Mucosa of rectum (tissue), 2 donors: ENCODE results near the gene MZF1.

Experiments used
- H3K27ac ChIP-seq, 2 donors: one replicate each; pipeline ENCODE4 v1.7.0; 2013; ENCODE audit warnings: inconsistent platforms in 2 of 2, low read depth in 2 of 2, low read length in 2 of 2
- H3K27me3 ChIP-seq, 2 donors: one replicate each; pipeline ENCODE4 v1.7.0; 2013; ENCODE audit warnings: low read length in 2 of 2; ENCODE audit not compliant: control insufficient read depth in 2 of 2, insufficient read depth in 2 of 2
- H3K36me3 ChIP-seq, 2 donors: one replicate each; pipeline ENCODE4 v1.7.0; 2013; ENCODE audit warnings: low read length in 2 of 2; ENCODE audit not compliant: control insufficient read depth in 2 of 2, insufficient read depth in 2 of 2
- H3K4me1 ChIP-seq, 2 donors: one replicate each; pipeline ENCODE4 v1.7.0; 2013; ENCODE audit warnings: low read length in 2 of 2, mild to moderate bottlenecking in 1 of 2; ENCODE audit not compliant: control insufficient read depth in 2 of 2, insufficient read depth in 2 of 2
- H3K4me3 ChIP-seq, 2 donors: one replicate each; pipeline ENCODE4 v1.7.0; 2013; ENCODE audit warnings: low read length in 2 of 2
- H3K9ac ChIP-seq, 2 donors: one replicate each; pipeline ENCODE4 v1.7.0; 2013; ENCODE audit warnings: low read length in 2 of 2, low read depth in 1 of 2, mild to moderate bottlenecking in 1 of 2
- H3K9me3 ChIP-seq, 2 donors: one replicate each; pipeline ENCODE4 v1.7.0; 2013; ENCODE audit warnings: low read length in 2 of 2; ENCODE audit not compliant: control insufficient read depth in 2 of 2
- donor health status: healthy.
- donor health status: Normal muscosa, but diverticular disease.

MZF1 gene

GRCh38 chr19:58536852-58537798 is 36.0 kb downstream of the MZF1 start:
- H3K4me3 ChIP-seq: no peak overlapping the region
- peaks cover 0 to 5% of the 10 kb centered on the region in 2 donors for H3K4me1 ChIP-seq
- H3K9me3 ChIP-seq: no peaks in the 10 kb centered on the region
- no peaks in the 10 kb centered on the region for H3K36me3 ChIP-seq
- no peak overlapping the region for H3K27ac ChIP-seq
- H3K27me3 ChIP-seq: peaks cover 6 to 7% of the 10 kb centered on the region in 2 donors
- no peak overlapping the region for H3K9ac ChIP-seq

GRCh38 chr19:58535857-58536256 is 37.3 kb downstream of the MZF1 start:
- Histone ChIP-seq H3K4me1 (peaks cover 0 to 5% of the 10 kb centered on the region in 2 donors), H3K36me3 (no peaks in the 10 kb centered on the region), H3K27me3 (peaks cover 6 to 7% of the 10 kb centered on the region in 2 donors), H3K9me3 (no peaks in the 10 kb centered on the region), H3K9ac (no peak overlapping the region), H3K27ac (no peak overlapping the region), H3K4me3 (no peak overlapping the region)

GRCh38 chr19:58531034-58531840 is 41.9 kb downstream of the MZF1 start:
- Histone ChIP-seq H3K27me3 (no peaks in the 10 kb centered on the region), H3K4me3 (no peak overlapping the region), H3K4me1 (no peaks in the 10 kb centered on the region), H3K27ac (no peak overlapping the region), H3K36me3 (no peaks in the 10 kb centered on the region), H3K9ac (no peak overlapping the region), H3K9me3 (no peaks in the 10 kb centered on the region)

- H3K9ac ChIP-seq: no peak overlapping the region
- no peak overlapping the region for H3K27ac ChIP-seq
- H3K4me1 ChIP-seq: no peaks in the 10 kb centered on the region
- no peaks in the 10 kb centered on the region for H3K36me3 ChIP-seq
- H3K9me3 ChIP-seq: no peaks in the 10 kb centered on the region
- no peak overlapping the region for H3K4me3 ChIP-seq
- H3K27me3 ChIP-seq: no peaks in the 10 kb centered on the region
Measured at GRCh38 chr19:58529405-58529804, 43.7 kb downstream of the MZF1 start.

- Histone ChIP-seq H3K9me3 (no peaks in the 10 kb centered on the region), H3K27me3 (no peaks in the 10 kb centered on the region), H3K9ac (no peak overlapping the region), H3K4me3 (no peak overlapping the region), H3K27ac (no peak overlapping the region), H3K36me3 (peaks cover 0 to under 1% of the 10 kb centered on the region in 2 donors), H3K4me1 (peaks cover 19 to 21% of the 10 kb centered on the region in 2 donors)
Measured at GRCh38 chr19:58522709-58523108, 50.4 kb downstream of the MZF1 start.

- no peaks in the 10 kb centered on the region for H3K27me3 ChIP-seq
- H3K9ac ChIP-seq: peak overlapping the region in 1 of 2 donors; percentile 0
Measured at GRCh38 chr19:58521651-58522050, 51.5 kb downstream of the MZF1 start.

GRCh38 chr19:58520257-58520599 is 52.9 kb downstream of the MZF1 start:
- Histone ChIP-seq H3K27me3 (no peaks in the 10 kb centered on the region), H3K27ac (peak overlapping the region; percentile 98), H3K9me3 (no peaks in the 10 kb centered on the region), H3K4me1 (peaks cover 24 to 25% of the 10 kb centered on the region in 2 donors), H3K4me3 (peak overlapping the region; percentile 90 to 94), H3K36me3 (peaks cover 11 to 13% of the 10 kb centered on the region in 2 donors), H3K9ac (peak overlapping the region; percentile 87 to 90)

More at GRCh38 chr19:58521651-58522050, 51.5 kb downstream of the MZF1 start:
- no peaks in the 10 kb centered on the region for H3K9me3 ChIP-seq
- peak overlapping the region in 1 of 2 donors; percentile 32 for H3K27ac ChIP-seq
- H3K4me3 ChIP-seq: no peak overlapping the region
- H3K4me1 ChIP-seq: peaks cover 24 to 25% of the 10 kb centered on the region in 2 donors
- peaks cover 4 to 9% of the 10 kb centered on the region in 2 donors for H3K36me3 ChIP-seq

GRCh38 chr19:58519355-58520256 is 53.5 kb downstream of the MZF1 start, which contains the start of gene ZBTB45:
TSS of gene ZBTB45 (minus strand) at chr19:58519810. CDS start at chr19:58517673, 2,137 bp downstream.
- H3K36me3 ChIP-seq: peaks cover 11 to 13% of the 10 kb centered on the region in 2 donors
- H3K27me3 ChIP-seq: no peaks in the 10 kb centered on the region
- H3K9ac ChIP-seq: peak within 1 kb of the TSS; percentile 87 to 90
- peak within 1 kb of the TSS; percentile 98 for H3K27ac ChIP-seq
- peaks cover 25 to 27% of the 10 kb centered on the region in 2 donors for H3K4me1 ChIP-seq
- no peaks in the 10 kb centered on the region for H3K9me3 ChIP-seq
- H3K4me3 ChIP-seq: peak within 1 kb of the TSS; percentile 90 to 94

- Histone ChIP-seq H3K9ac (peak overlapping the region; percentile 87 to 90), H3K27me3 (no peaks in the 10 kb centered on the region), H3K27ac (peak overlapping the region; percentile 98), H3K4me1 (peaks cover 29 to 30% of the 10 kb centered on the region in 2 donors), H3K4me3 (peak overlapping the region; percentile 90 to 94), H3K9me3 (no peaks in the 10 kb centered on the region), H3K36me3 (peaks cover 11 to 13% of the 10 kb centered on the region in 2 donors)
Measured at GRCh38 chr19:58519087-58519354, 54.1 kb downstream of the MZF1 start.
